Calu3 (cell line): ENCODE results near the gene HS6ST1. TPM values are rescaled to one million over a fixed set of nuclear protein-coding genes. Genes with fewer than 3 reads are reported as not detected.

Experiments
- BruUV-seq: library from RNA; stranded (reverse); fragments of 400-500 nt; replicated peaks from 2 replicates; lab custom pipeline; 2021; lab: Mats Ljungman, UMichigan
- CTCF ChIA-PET: fragments of 300-600 bp; sonication (Branson Sonifier 250); formaldehyde crosslinking; loops from one replicate; lab custom pipeline; 2022; ENCODE audit warnings: antibody characterized with exemption; lab: Charles Lee
- DNase-seq: peaks from one replicate; pipeline ENCODE4 v3.0.0; 2022
- H3K27ac Mint-ChIP-seq: one replicate; pipeline ENCODE4 v1.8.0; 2022; ENCODE audit warnings: mixed read lengths; ENCODE audit not compliant: unreplicated experiment
- H3K27me3 Mint-ChIP-seq: one replicate; pipeline ENCODE4 v1.8.0; 2022; ENCODE audit warnings: mixed read lengths; ENCODE audit not compliant: unreplicated experiment
- H3K36me3 Mint-ChIP-seq: one replicate; pipeline ENCODE4 v1.8.0; 2022; ENCODE audit warnings: mild to moderate bottlenecking, moderate library complexity, mixed read lengths; ENCODE audit not compliant: insufficient read depth, unreplicated experiment
- H3K4me1 Mint-ChIP-seq: one replicate; pipeline ENCODE4 v1.8.0; 2022; ENCODE audit warnings: mild to moderate bottlenecking, low read depth, mixed read lengths; ENCODE audit not compliant: unreplicated experiment
- H3K4me3 Mint-ChIP-seq: one replicate; pipeline ENCODE4 v1.8.0; 2022; ENCODE audit warnings: mild to moderate bottlenecking, low read depth, moderate library complexity, mixed read lengths; ENCODE audit not compliant: unreplicated experiment
- H3K9me3 Mint-ChIP-seq: one replicate; pipeline ENCODE4 v1.8.0; 2022; ENCODE audit warnings: low read depth, mixed read lengths; ENCODE audit not compliant: unreplicated experiment
- intact Hi-C: fragments of 100-400 bp; cut with micrococcal nuclease; formaldehyde crosslinking; loops from one replicate; pipeline ENCODE4 v1.10.0; 2022; ENCODE audit not compliant: unreplicated experiment
- total RNA-seq: library from RNA; stranded (reverse); gene quantifications from 2 replicates; pipeline ENCODE4 v1.2.3, GENCODE V29; 2022
- TF ChIP-seq, protein P1 (sequence below): fragments of 200-600 bp; IDR thresholded peaks from one replicate; pipeline ENCODE4 v1.8.0; 2022; ENCODE audit warnings: antibody characterized with exemption; ENCODE audit not compliant: unreplicated experiment

The HS6ST1 gene
- total RNA-seq, 1 experiment from 2014 or later, result 34.6 TPM

DNA sequence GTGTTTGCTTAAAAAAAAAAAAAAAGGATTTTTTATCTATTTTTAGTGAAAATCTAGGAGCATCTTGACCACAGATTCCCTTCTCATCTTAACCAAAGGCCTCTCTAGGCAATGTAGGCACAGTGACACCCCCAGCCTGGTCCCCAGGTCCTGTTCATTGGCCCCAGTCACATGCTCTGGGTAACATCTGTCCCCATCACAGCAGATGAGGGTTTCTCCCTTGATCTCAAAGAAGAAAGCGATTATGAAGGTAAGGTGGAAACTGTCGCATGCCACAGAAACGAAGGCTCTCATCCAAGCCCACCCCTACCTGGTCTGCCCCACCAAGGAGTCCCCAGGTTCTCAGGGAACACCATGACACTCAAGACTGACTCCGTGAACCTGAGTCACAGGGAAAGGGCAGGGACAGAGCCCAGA is 4.7 kb downstream of the HS6ST1 start:
- DNase-seq, result no peak
- Mint-ChIP-seq H3K9me3 (no peaks in the 10 kb centered on the region), H3K36me3 (peaks cover 24% of the 10 kb centered on the region), H3K27ac (no peak overlapping the region), H3K4me1 (peaks cover 16% of the 10 kb centered on the region), H3K4me3 (no peak overlapping the region), H3K27me3 (no peaks in the 10 kb centered on the region)
- intact Hi-C loops, result loop anchor here (5.0 kb wide), 1 partner anchor 132 kb away; no protein-coding TSS in a partner anchor
- CTCF ChIA-PET, result no interaction called here
- TF ChIP-seq, protein P1, sequence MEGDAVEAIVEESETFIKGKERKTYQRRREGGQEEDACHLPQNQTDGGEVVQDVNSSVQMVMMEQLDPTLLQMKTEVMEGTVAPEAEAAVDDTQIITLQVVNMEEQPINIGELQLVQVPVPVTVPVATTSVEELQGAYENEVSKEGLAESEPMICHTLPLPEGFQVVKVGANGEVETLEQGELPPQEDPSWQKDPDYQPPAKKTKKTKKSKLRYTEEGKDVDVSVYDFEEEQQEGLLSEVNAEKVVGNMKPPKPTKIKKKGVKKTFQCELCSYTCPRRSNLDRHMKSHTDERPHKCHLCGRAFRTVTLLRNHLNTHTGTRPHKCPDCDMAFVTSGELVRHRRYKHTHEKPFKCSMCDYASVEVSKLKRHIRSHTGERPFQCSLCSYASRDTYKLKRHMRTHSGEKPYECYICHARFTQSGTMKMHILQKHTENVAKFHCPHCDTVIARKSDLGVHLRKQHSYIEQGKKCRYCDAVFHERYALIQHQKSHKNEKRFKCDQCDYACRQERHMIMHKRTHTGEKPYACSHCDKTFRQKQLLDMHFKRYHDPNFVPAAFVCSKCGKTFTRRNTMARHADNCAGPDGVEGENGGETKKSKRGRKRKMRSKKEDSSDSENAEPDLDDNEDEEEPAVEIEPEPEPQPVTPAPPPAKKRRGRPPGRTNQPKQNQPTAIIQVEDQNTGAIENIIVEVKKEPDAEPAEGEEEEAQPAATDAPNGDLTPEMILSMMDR, result no peak
- BruUV-seq, result no TSS peak

DNA sequence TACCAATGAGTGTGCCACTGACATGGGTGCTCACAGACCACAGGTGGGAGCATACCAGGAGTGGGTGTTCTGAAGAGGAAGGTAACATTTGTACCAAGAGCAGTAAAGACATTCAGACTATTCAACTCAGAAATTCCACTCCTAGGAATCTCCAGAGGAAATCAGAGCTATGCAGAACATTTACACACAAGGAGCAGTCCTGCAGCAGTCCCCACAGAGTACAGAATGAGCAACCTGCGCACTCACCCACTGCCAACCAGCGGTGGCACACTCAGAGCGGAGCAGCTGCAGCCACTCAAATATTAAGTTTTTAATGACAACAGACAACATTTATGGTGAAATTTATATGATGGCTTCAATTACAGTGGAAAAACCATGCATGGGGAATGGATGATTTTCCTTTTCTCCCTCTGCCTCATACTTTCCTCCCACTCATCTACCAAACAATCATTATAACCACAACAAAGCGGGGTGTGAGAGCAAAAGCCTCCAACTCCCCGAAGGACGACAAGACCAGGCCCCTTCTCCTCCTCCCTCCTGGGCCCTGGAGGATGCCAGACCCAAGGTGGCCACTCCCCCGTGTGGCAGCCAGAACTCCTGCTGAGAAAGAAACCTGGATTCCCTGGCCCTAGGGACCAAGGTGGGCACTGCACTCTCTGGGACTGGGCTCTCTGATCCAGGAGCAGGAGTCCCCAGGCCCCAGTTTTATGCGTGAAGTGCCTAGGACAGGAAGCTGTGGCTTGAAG is 5.4 kb downstream of the HS6ST1 start:
- H3K27me3 Mint-ChIP-seq, result no peaks in the 10 kb centered on the region
- intact Hi-C loops, result loop anchor here (5.0 kb wide), 1 partner anchor 131 kb away; no protein-coding TSS in a partner anchor
- H3K36me3 Mint-ChIP-seq, result peaks cover 24% of the 10 kb centered on the region
- H3K4me1 Mint-ChIP-seq, result peaks cover 16% of the 10 kb centered on the region
- no peak overlapping the region for H3K4me3 Mint-ChIP-seq
- TF ChIP-seq, protein P1, result peak; percentile 55
- DNase-seq, result peak; percentile 52
- no TSS peak for BruUV-seq
- H3K27ac Mint-ChIP-seq, result no peak overlapping the region
- H3K9me3 Mint-ChIP-seq, result no peaks in the 10 kb centered on the region
- CTCF ChIA-PET, result no interaction called here

DNA sequence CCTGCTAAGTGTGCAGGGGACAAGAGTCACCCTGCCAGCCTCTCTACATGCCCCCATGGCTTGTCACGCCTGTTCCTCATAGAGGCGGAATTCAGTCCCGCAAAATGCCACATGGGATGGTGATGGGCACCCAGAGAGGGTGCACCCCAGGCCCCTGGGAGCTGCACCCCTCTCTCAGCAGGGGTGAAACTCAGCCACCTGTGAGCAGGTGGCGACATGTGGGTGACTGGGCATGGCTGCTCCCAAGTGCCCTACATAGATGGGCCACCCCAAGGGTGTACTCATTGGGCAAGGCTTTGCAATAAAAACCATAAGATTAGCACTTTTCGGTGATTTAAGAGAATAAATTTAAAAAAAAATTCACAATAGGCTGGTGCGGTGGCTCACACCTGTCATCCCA is 6.3 kb downstream of the HS6ST1 start:
- H3K36me3 Mint-ChIP-seq, result peaks cover 22% of the 10 kb centered on the region
- no peak for DNase-seq
- H3K27ac Mint-ChIP-seq, result no peak overlapping the region
- no peak overlapping the region for H3K4me3 Mint-ChIP-seq
- H3K4me1 Mint-ChIP-seq, result peaks cover 16% of the 10 kb centered on the region
- H3K27me3 Mint-ChIP-seq, result no peaks in the 10 kb centered on the region
- BruUV-seq, result no TSS peak
- TF ChIP-seq, protein P1, result no peak
- no peaks in the 10 kb centered on the region for H3K9me3 Mint-ChIP-seq
- CTCF ChIA-PET, result no interaction called here
- intact Hi-C loops, result loop anchor here (5.0 kb wide), 1 partner anchor 130 kb away; no protein-coding TSS in a partner anchor

- BruUV-seq, result no TSS peak
- CTCF ChIA-PET, result no interaction called here
- DNase-seq, result no peak
- Mint-ChIP-seq H3K27me3 (no peaks in the 10 kb centered on the region), H3K9me3 (no peaks in the 10 kb centered on the region), H3K27ac (no peak overlapping the region), H3K4me1 (peaks cover 15% of the 10 kb centered on the region), H3K4me3 (no peak overlapping the region), H3K36me3 (peaks cover 18% of the 10 kb centered on the region)
- intact Hi-C loops, result loop anchor here (5.0 kb wide), 1 partner anchor 130 kb away; no protein-coding TSS in a partner anchor
- TF ChIP-seq, protein P1, result no peak
Observed at GRCh38 chr2:128311755-128312341, 6.8 kb downstream of the HS6ST1 start.
